GM21825 (cell line): ENCODE measurements around the gene UBE2K.
"Not testable (repeated sequence)": the region's sequence is repeated elsewhere in the genome, so short reads cannot be mapped to it uniquely, and the experiment has no call there.

ENCODE experiments used
- ATAC-seq: cut with Tn5 transposase; IDR thresholded peaks from one replicate; pipeline ENCODE4 v1.9.1; 2021; ENCODE audit warnings: mild to moderate bottlenecking, moderate library complexity; ENCODE audit not compliant: unreplicated experiment

The UBE2K gene, protein sequence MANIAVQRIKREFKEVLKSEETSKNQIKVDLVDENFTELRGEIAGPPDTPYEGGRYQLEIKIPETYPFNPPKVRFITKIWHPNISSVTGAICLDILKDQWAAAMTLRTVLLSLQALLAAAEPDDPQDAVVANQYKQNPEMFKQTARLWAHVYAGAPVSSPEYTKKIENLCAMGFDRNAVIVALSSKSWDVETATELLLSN

DNA sequence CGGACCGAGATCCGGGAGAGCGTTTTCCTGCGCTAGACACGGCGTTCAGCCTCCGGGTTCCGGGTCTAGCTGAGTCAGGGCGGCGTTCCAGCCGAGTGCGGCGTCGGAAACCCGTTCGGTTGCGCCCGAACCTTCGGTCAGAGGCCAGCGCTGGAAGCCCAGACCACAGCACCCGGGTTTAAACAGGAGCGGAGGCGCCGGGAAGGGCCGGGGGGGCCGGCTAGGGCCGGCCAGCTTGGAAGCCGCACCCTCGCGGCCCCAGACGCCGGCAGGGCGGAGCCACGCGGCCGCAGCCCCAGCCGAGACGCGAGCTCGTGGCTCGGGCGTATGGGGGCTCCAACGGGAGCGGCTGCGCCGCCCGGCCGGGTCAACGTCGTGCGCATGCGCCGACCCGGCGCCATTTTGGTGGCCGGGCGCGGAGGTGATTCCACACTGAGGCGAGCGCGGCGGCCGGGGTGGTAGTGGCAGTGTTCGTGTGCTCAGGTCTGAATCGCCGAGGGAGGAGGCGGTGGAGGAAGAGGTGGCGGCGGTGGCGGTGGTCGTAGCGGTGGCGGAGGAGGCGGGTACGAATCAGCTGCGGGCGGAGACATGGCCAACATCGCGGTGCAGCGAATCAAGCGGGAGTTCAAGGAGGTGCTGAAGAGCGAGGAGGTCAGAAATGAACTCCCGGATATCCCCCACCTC is at the start of gene UBE2K:
Gene UBE2K, plus strand, starts transcription at position 397 of the 684 bp plus-strand sequence. Its CDS starts 192 bp downstream, at position 589.
- peak; percentile 83 for ATAC-seq

DNA sequence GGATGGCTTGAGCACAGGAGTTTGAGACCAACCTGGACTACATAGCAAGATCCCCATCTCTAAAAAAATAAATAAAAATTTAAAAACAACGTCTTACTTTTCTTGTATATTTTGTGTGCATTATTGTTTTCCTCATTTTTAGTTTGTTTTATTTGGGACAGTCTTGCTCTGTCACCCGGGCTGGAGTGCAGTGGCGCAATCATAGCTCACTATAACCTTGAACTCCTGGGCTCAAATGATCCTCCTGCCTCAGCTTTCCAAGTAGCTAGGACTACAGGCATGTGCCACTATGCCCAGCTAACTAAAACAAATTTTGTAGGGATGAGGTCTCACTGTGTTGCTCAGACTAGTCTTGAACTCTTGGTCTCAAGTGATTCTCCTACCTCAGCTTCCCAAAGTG is 49.7 kb upstream of the UBE2K start:
- no peak for ATAC-seq

DNA sequence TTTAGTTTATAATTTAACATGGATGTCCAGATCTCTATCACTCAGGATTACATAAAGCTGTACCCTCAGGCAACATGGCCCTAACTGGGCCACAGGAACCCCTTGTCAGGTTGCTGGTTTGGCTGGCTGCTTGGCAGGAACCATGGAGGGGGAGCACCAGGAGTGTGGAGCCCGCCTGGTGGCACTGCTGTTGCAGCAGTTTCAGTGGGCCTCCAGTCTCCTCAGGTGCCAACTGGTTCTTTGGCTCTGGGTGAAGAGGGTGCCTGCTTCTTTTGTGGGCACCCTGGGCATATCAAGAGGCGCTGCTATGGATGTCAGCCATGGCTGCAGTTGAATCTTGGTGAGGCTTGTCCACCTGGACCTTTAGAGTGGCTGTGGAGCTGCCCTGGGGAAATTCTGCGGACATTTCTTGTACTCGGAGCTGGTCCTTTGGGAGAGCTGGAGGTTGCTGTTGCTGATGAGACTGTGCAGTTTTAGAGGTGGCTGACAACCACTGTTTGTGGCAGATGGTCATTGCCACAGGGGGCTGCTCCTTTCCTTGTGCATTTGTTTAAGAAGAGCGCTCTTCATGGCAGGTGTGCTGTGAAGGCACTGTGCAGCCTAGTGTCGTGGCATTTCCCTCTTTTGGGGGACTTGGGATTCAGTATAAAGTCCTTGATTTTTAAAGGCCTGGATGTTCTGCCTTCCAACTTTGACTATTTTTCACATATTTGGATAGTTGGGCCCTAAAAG is 48.9 kb upstream of the UBE2K start:
- ATAC-seq = no peak

DNA sequence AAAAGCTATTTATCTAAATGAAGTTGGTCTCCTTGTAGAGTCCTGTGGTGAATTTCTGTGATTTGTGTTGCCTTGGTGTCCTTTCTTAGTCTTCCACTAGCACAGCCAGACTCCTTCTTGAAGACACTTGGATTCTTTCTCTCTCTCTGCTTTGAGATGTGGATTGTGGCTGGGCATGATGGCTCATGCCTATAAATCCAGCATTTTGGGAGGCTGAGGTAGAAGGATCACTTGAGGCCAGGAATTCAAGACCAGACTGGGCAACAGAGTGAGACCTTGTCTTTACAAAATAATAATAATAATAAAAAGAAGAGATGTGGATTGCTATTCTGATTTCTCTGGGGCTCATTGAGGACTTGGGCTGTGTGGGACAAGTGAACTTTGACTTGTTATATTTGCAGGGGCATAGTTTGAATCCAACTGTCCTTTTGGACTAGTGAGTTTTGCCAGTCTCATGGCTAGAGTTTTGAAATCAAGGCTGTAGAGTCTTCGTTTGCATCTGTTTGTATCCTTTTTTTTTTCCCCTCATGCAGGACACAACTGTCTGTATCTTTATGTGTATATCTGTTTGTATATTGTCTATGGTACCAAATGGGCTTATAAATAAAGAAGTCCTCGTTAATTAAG is 48.2 kb upstream of the UBE2K start:
- no peak for ATAC-seq

DNA sequence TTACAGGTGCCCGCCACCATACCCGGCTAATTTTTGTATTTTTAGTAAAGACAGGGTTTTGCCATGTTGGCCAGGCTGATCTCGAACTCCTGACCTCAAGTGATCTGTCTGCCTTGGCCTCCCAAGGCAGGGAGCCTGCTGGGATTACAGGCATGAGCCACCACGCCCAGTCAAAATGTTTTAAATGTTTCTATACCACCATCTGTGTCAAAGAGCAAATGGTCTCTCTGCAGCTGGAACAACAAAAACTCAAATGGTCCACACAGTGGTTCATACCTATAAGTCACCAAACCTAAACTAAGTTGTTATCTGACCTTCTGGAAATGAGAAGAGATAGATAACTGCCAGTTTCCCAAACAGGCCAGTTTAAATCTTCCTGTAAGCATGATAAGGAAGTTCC is 46.4 kb upstream of the UBE2K start:
- ATAC-seq = not testable (repeated sequence)

DNA sequence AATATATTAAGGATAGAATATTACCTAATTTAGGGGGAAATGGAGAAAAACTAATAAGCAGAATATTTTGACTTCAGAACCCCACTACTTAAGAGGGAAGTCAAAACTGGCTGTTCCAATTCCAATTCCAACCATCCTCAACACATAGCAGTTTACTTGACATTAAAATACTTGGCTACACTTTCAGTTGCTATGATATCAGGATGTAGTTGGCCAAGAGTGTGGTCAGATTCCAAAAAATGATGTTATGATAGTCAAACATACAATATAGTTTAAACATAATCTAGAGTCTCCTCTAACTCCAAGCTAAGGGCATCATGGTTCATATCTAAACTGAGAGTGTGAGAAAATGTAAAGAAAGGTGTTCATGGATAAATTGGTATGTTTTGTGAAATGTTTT is 42.7 kb upstream of the UBE2K start:
- no peak for ATAC-seq

DNA sequence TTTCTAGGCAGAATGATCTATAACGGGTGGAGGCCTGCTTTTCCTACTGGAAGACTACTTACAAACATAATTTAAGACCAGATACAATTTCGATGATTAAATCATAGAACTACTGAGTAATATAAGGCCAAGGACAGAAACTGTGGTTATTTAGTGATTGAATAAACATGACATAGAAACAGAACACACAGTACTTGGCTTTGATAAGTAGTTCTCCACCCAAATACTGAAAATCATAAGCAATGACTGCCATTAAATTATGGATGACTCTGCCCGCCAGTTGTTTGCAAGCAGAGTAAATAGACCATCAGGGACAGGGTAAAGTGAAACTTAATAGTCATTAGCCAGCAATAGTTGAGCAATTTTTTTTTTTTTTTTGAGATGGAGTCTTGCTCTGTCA is 42.1 kb upstream of the UBE2K start:
- no peak for ATAC-seq

DNA sequence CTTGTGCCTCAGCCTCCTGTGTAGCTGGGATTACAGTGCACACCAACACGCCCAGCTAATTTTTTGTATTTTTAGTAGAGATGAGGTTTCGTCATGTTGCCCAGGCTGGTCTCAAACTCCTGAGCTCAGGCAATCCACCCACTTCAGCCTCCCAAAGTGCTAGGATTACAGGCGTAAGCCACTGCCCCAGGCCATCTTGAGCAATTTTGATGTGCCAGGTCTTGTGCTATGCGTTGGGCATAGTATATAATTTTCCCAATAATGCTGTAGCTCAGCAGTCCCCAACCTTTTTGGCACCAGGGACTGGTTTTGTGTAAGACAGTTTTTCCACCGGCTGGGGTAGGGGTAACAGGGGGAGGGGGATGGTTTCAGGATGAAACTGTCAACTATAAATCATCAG is 41.3 kb upstream of the UBE2K start:
- not testable (repeated sequence) for ATAC-seq

DNA sequence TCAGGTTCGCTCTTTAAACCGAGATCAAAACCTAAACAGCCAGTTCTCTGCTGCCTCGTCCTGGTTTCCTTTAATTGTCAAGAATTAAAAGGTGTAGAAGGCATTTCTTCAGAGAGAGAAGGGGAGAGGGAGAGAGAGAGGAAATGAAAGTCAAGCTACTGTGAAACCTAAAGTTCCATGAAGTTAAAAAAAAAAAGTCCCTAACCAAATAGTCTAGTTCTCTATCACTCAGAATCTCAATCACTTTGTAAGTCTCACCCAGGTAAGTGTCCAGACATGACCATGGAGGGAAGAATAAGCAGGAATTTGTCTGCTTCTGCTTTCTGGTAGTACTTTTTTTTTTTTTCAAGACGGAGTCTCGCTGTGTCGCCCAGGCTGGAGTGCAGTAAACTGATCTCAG is 40.5 kb upstream of the UBE2K start:
- no peak for ATAC-seq

DNA sequence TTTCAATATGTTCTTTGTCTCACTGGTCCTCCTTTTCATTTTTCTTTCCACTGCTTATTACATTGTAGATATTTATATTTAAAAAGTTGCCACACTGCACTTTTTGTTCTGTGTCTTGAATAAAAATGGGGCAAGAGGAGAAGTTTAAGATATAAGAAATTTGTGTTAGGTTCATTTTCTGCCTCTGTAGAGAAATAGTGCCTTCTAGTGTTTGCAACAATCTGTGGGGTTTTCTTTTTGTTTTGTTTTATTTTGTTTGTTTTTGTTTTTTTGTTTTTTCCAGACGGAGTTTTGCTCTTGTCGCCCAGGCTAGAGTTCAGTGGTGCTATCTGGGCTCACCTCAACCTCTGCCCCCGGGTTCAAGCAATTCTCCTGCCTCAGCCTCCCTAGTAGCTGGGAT is 39.2 kb upstream of the UBE2K start:
- ATAC-seq = no peak

DNA sequence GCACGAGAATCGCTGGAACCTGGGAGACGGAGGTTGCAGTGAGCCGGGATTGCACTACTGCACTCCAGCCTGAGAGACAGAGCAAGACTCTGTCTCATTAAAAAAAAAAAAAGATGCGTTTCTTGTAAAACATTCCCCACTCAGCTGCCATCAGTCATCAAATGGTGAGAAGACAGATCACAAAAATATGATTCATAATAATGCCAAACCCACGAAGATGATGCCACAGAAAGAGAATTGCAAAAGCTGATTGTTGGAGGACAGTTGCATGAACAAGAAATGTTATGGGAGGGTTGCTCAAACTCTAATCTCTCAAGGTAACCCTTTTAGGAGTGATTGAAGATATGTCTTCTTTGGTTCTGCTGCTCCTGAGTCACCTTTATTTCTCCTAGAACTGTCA is 37.9 kb upstream of the UBE2K start:
- no peak for ATAC-seq

DNA sequence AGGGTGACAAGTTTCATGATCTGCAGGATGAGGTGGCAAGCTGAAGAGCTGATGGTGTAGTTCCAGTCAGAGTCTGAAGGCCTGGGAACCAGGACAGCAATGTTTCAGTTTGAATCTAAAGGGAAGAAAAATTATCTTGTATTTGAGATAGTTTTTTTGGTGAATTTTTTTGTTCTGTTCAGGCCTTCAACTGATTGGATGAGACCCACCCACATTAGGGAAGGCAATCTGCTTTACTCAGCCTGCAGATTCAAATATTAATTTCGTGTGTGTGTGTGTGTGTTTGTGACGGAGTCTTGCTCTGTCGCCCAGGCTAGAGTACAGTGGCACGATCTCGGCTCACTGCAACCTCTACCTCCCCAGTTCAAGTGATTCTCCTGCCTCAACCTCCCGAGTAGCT is 37.2 kb upstream of the UBE2K start:
- ATAC-seq = no peak

DNA sequence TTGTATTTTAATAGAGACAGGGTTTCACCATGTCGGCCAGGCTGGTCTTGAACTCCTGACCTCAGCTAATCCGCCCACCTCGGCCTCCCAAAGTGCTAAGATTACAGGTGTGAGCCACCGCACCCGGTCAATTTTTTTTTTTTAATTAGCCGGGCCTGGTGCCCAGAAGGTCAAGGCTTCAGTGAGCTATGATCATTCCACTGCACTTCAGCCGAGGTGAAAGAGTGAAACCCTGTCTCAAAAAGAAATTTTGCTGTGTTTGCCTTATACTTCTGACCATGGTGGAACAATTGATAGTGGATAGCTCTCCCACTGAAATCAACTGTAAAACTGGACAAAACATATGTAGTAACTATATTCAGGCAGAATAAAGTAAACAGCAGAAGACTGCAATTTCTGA is 35.3 kb upstream of the UBE2K start:
- no peak for ATAC-seq

DNA sequence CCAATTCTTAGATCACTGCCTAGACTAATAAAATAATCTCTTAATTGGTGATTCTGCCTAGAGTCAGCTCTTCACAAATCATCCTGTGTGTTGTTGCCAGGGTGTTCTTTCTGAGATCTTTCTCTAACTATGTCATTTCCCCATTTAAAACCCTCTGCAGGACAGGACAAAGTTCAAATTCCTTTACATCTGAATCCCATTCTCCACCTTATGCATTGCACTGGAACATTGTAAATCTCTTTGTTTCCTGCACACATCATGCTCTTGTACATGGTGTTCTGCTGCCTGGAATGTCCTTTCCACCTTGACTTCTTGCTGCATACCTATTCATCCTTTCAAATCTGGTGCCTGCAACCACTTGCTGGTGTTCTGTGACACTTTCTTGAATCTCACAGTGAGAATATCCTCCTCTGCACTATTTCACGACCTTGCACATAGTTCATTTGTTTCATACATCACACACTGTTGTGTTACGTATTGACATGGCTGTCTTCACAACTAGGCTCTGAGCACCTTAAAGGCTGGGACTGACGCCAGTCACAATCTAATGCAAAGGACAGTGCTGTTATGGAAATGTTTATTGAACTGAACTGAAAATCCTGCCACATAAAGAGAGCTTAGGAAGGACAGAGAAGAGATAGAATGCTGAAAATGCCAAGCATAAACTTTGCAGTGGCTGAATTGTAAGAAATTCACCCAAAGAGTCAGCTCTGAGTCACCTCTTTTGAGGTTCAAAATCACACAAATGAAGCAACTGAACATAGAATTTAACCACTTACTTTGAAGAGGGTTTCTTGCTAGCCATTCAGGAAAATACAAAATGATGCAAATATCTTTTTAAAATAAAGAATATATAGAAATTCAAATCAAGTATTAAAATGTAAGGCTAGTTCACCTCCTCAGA is 32.9 kb upstream of the UBE2K start:
- ATAC-seq = no peak

DNA sequence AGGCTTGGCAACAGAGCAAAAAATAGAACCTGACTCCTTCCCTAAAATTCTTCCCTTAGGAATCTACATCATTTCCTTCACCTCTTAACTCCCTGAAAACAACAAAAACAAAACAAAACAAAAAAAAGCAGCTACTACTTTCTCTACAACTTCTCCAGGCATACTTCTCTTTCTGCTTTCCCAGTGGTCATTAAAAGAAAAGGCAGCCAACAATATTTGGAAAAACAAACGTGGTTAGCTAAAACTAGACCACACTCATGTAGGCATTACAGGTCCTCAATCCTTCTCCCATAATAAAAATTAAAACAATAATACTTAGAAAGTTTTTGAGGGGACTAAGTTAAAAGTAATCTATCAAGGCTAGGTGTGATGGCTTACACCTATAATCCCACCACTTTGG is 30.2 kb upstream of the UBE2K start:
- ATAC-seq = no peak

DNA sequence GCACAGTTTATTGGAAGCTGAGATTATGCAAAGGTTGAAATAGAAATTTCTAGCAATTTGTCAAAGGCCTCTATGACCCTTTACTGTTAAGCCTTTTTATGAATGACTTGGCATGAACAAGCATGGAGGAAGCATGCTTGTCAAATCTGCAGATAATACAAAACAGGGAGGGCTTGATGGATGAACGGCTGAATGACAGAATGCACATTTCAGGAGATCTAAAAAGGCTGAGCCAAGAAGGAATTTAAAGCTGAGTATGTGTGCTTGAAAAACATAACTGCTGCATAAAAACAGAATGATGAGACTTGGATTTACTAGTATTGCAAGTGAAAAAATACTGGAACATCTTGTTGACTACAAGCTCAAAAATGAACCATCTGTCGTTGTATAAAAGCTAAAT is 29.0 kb upstream of the UBE2K start:
- no peak for ATAC-seq

DNA sequence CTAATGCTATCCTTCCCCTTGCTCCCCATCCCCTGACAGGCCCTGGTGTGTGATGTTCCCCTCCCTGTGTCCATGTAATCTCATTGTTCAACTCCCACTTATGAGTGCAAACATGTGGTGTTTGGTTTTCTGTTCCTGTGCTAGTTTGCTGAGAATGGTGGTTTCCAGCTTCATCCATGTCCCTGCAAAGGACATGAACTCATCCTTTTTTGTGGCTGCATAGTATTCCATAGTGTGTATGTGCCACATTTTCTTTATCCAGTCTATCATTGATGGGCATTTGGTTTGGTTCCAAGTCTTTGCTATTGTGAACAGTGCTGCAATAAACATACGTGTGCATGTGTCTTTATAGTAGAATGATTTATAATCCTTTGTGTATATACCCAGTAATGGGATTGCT is 27.6 kb upstream of the UBE2K start:
- ATAC-seq = not testable (repeated sequence)

DNA sequence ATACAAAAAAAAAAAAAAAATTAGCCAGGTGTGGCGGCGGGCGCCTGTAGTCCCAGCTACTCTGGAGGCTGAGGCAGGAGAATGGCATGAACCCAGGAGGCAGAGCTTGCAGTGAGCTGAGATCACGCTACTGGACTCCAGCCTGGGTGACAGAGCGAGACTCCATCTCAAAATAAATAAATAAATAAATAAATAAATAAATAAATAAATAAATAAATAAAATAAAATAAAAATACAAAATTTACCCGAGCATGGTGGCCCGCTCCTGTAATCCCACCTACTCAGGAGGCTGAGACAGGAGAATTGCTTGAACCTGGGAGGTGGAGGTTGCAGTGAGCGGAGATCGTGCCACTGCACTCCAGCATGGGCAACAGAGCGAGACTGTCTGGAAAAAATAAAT is 22.3 kb upstream of the UBE2K start:
- ATAC-seq = not testable (repeated sequence)

DNA sequence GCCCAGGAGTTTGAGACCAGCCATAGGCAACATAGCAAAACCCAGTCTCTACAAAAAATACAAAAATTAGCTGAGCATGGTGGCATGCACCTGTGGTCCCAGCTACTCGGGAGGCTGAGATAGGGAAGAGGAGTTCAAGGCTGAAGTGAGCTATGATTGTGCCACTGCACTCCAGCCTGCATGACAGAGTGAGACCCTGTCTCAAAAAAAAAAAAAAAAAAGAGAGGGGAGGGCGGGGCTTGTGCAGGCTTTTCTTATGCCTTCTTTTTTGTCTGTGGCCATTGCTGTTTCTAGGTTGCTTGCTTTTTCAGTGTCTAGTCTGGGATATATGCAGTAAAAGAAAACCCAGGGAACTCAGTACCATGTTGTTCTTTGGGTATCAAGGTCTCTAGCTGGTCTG is 16.9 kb upstream of the UBE2K start:
- not testable (repeated sequence) for ATAC-seq

DNA sequence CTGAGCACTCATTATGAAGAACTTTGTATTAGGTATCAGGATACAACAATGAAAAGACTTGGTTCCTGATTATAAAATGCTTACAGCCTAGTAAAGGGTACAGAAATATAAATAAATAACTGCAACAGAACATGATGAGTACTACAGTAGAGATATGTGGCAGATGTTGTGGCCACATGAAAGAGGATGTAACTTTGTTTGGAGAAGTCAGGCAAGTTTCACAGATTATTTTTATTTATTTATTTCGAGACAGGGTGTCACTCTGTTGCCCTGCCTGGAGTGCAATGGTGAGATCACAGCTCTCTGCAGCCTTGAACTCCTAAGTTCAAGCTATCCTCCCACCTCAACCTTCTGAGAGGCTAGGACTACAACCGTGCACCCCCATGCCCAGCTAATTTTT is 15.8 kb upstream of the UBE2K start:
- no peak for ATAC-seq

DNA sequence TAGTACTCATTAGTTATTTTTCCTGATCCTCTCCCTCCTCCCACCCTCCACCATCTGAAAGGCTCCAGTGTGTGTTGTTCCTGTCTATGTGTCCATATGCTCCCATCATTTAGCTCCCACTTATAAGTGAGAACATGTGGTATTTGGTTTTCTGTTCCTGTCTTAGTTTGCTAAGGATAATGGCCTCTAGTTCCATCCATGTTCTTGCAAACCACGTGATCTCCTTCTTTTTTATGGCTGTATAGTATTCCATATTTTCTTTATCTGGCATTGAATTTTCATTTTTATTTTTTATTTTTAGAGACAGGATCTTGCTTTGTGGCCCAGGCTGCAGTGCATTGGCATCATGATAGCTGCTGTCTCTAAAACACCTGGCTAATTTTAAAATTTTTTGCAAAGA is 11.9 kb upstream of the UBE2K start:
- no peak for ATAC-seq
